ENCODE results near the gene HEMK1.

DNA sequence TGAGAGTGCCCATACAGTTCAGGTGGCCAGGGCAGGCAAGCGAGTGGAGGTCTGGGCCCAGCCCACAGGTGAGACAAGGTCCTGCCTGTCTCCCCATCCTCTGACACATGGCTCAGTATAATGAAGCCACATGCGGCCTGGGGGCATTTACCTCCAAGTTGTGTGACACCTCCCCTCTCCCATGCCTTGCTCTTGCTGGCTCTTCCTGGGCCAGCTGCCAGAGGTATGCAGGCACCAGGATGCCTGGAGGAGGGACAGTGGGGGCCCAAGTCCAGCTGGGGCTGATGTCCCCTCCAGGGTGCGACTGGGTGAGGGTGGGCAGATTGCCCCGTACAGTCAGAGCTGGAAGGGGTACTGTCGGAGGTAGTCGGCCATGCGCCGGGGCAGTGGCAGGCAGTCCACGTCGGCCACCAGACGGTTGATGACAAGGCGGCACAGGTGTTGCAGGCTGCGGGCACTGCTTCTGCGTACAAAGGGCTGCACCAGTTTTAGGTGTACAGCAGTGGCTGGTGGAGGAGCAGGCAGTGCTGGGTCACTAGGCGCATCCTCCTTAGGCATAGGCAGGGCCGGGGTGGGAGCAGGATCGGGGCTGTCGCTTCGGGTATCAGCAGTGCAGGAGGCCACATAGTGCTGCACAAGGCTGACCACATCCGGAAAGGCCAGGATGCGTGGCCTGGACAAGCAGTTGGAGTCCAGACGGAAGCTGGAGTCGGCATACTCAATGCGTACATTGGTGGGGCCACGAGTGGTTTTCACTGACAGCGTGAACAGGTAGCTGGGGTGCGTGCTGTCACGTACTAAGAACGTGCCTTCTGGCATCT, 38.2 kb downstream of the HEMK1 start:
- TF ChIP-seq, protein P1, sequence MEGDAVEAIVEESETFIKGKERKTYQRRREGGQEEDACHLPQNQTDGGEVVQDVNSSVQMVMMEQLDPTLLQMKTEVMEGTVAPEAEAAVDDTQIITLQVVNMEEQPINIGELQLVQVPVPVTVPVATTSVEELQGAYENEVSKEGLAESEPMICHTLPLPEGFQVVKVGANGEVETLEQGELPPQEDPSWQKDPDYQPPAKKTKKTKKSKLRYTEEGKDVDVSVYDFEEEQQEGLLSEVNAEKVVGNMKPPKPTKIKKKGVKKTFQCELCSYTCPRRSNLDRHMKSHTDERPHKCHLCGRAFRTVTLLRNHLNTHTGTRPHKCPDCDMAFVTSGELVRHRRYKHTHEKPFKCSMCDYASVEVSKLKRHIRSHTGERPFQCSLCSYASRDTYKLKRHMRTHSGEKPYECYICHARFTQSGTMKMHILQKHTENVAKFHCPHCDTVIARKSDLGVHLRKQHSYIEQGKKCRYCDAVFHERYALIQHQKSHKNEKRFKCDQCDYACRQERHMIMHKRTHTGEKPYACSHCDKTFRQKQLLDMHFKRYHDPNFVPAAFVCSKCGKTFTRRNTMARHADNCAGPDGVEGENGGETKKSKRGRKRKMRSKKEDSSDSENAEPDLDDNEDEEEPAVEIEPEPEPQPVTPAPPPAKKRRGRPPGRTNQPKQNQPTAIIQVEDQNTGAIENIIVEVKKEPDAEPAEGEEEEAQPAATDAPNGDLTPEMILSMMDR (conservative IDR thresholded peaks at IDR 0.05; ENCODE audit: low read depth, low read length) = no peak
- TF ChIP-seq EZH2 (IDR thresholded peaks at IDR 0.05; ENCODE audit: low read length, unreplicated experiment) (no peak), EZH2phosphoT487 (IDR thresholded peaks at IDR 0.05; ENCODE audit: borderline replicate concordance, low read length) (no peak)
